Right atrium auricular region (tissue), 2 donors: ENCODE data around the gene GGT1. TPM values are rescaled to one million over a fixed set of nuclear protein-coding genes. Genes with fewer than 3 reads are reported as not detected.

Experiments used
- DNase-seq: peaks from one replicate; pipeline ENCODE4 v3.0.0-alpha.2; 2019; ENCODE audit warnings: low spot score
- H3K27ac ChIP-seq, 2 donors: fragments of 200-600 bp; sonication (generic); 1 replicate in 1 of 2; 2 replicates in 1 of 2; pipeline ENCODE4 v1.5.1; 2016 to 2019
- H3K27me3 ChIP-seq, 2 donors: fragments of 200-600 bp; sonication (generic); one replicate each; pipeline versions ENCODE4 v1.5.1 to v1.6.0; 2017 to 2019
- H3K36me3 ChIP-seq: fragments of 200-600 bp; sonication (generic); one replicate; pipeline ENCODE4 v1.5.1; 2016
- H3K4me1 ChIP-seq, 2 donors: fragments of 200-600 bp; sonication (generic); one replicate each; pipeline versions ENCODE4 v1.5.1 to v1.6.0; 2017 to 2019
- H3K4me3 ChIP-seq, 2 donors: fragments of 200-600 bp; sonication (generic); 1 replicate in 1 of 2; 2 replicates in 1 of 2; pipeline ENCODE4 v1.5.1; 2017 to 2019; ENCODE audit warnings: mild to moderate bottlenecking in 1 of 2, moderate library complexity in 1 of 2
- H3K9me3 ChIP-seq, 2 donors: fragments of 200-600 bp; sonication (generic); one replicate each; pipeline ENCODE4 v1.5.1; 2019
- total RNA-seq, 2 donors: library from RNA; depleted of rRNA; stranded (reverse); fragments of >200 nt; gene quantifications; one replicate each; pipeline ENCODE4 v1.1.0, GENCODE V29; 2016
- TF ChIP-seq, protein P1 (sequence below), 2 donors: fragments of 200-600 bp; sonication (generic); IDR thresholded peaks; one replicate each; pipeline ENCODE4 v1.5.1; 2019; ENCODE audit warnings: antibody characterized with exemption in 2 of 2

Gene GGT1
- total RNA-seq, 2 donors from 2014 or later: 0.98 to 1.7 TPM

DNA sequence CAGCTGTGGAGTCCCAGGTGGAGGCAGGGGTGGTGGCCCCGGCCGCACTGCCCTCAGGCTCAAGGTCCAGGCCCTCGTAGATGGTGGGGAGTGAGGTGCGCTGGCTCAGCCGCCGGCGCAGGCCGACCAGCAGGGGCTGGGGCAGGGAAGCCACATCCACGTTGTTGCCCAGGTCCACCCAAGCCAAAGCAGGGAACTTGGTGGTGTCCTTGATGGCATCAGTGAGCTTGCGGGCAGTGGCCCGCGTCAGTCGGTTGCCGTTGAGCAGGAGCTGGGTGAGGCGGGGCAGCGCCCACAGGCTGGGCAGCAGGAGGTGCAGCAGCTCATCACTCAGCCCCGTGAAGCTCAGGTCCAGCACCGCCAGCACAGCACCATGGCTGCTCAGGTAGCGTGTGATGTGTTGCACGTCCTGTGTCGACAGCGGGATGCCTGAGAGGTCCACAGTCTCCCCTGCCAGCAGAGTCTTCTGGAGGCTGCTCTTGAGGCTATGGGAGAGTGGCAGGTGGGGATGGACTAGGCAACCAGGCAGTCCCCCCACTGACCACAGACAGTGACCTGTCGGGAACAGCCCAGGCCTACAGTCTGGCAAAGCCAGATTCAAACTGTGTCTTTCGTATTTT, 17.0 kb upstream of the GGT1 start:
- peaks cover 14% of the 10 kb centered on the region for H3K36me3 ChIP-seq
- TF ChIP-seq, protein P1, sequence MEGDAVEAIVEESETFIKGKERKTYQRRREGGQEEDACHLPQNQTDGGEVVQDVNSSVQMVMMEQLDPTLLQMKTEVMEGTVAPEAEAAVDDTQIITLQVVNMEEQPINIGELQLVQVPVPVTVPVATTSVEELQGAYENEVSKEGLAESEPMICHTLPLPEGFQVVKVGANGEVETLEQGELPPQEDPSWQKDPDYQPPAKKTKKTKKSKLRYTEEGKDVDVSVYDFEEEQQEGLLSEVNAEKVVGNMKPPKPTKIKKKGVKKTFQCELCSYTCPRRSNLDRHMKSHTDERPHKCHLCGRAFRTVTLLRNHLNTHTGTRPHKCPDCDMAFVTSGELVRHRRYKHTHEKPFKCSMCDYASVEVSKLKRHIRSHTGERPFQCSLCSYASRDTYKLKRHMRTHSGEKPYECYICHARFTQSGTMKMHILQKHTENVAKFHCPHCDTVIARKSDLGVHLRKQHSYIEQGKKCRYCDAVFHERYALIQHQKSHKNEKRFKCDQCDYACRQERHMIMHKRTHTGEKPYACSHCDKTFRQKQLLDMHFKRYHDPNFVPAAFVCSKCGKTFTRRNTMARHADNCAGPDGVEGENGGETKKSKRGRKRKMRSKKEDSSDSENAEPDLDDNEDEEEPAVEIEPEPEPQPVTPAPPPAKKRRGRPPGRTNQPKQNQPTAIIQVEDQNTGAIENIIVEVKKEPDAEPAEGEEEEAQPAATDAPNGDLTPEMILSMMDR (IDR thresholded peaks at IDR 0.05): no peak
- no peaks in the 10 kb centered on the region for H3K27me3 ChIP-seq
- no peaks in the 10 kb centered on the region for H3K9me3 ChIP-seq
- no peak overlapping the region for H3K27ac ChIP-seq
- no peak overlapping the region for H3K4me3 ChIP-seq
- H3K4me1 ChIP-seq: peaks cover 0 to 24% of the 10 kb centered on the region in 2 donors
- DNase-seq: no peak

DNA sequence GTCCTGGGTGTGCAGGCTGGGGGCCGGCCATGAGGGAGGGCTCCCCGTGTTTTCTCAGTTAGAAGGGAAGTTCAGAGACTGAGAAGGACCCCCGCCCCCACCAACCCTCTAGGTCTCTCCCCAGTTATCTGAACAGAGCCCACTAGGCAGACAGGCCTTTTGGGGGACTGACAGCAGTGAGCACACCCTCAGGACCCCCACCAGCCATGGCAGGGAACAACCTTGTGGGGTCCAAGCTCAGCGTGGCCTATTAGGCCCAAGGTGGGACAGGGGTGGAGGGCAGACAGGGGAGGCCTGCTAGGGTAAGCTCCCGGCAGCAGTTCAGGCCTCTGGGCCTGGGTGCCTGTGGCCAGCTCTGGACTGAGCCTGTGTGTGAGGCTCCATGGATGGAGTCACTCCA, 15.7 kb upstream of the GGT1 start:
- peaks cover 14% of the 10 kb centered on the region for H3K36me3 ChIP-seq
- no peak for DNase-seq
- TF ChIP-seq, protein P1 (IDR thresholded peaks at IDR 0.05): no peak

DNA sequence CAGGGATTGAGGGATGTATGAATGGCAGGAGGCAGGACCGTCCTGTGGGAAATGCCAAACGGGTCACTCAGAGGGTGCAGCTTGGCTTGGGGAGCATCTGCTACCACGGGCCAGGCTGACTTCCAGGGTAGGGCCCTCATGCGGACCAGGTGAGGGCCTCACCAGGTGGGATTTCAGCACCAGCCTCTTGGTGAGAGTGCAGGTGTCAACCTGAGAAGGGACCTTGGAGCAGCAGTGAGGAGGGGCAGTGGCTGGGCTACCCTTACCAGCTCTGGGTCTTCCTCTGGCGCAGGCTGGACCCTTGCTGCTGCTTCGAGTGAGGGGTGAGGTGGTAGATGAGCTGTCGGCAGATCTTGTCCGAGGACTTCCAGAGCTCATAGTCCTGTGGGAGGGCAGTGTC, 15.0 kb upstream of the GGT1 start:
- DNase-seq: no peak

More for the DNA sequence above, 15.7 kb upstream of the GGT1 start:
- no peak overlapping the region for H3K4me3 ChIP-seq
- H3K9me3 ChIP-seq: no peaks in the 10 kb centered on the region
- peaks cover 0 to 31% of the 10 kb centered on the region in 2 donors for H3K4me1 ChIP-seq
- H3K27me3 ChIP-seq: no peaks in the 10 kb centered on the region
- no peak overlapping the region for H3K27ac ChIP-seq

DNA sequence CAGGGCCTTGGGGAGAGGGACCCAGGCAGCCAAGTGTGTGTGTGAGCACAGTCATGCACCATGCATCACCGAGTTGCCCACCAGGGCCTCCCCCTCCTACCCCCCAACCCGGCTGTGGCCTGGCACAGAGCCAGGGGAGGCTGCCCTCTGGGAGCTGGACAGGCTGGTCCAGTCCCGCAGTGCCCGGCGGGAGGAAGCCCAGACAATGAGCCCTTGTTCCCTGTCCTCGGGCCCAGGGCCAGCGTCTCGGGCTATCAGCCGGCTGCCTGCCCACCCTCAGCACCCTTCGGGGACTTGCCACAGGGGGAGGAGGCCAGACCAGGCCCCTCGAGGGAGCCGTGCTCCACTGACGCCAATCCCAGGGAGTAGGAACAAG, 14.6 kb upstream of the GGT1 start:
- Histone ChIP-seq H3K36me3 (peaks cover 14% of the 10 kb centered on the region), H3K4me3 (no peak overlapping the region), H3K4me1 (peaks cover 0 to 26% of the 10 kb centered on the region in 2 donors), H3K27ac (no peak overlapping the region), H3K9me3 (no peaks in the 10 kb centered on the region), H3K27me3 (no peaks in the 10 kb centered on the region)
- TF ChIP-seq, protein P1 (IDR thresholded peaks at IDR 0.05): no peak
- no peak for DNase-seq

More for the DNA sequence above, 15.0 kb upstream of the GGT1 start:
- Histone ChIP-seq H3K4me3 (no peak overlapping the region), H3K27ac (no peak overlapping the region), H3K4me1 (peaks cover 0 to 31% of the 10 kb centered on the region in 2 donors), H3K9me3 (no peaks in the 10 kb centered on the region), H3K27me3 (no peaks in the 10 kb centered on the region), H3K36me3 (peaks cover 14% of the 10 kb centered on the region)
- TF ChIP-seq, protein P1 (IDR thresholded peaks at IDR 0.05): no peak

DNA sequence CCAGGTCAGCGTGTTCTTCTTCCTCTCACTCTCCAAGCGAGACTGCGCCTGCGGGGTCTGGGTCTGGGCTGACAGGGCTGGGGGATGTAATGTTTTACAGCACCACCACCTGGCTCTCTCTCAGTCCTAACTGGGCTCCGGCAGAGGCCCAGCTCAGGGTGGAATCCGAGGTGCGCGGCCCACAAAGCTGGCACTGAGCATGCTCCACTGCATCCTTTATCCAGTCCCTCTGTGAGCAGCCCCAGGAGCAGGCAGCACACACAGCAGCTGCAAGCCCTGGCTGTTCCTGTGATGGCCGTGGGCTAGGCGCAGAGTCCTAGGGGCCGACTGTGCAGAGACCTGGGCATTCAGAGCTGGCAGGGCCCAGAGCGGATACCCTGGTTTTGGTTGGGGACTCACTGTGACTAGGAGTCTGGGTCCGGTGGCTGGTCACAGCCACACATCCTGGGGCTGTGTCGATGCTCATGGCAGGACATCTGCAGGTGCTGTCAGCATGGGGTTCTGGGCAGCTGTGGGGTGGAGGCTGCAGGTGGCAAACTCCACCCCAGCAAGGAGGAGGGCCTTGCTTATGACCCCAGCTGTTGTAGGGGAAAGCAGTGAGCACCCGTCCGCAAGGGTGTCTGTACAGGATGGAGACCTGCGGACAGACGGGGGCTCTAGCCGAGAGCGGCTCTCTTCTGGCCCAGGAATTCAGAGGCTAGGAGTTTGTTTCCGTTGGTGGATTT, 14.1 kb upstream of the GGT1 start:
- DNase-seq: no peak
- Histone ChIP-seq H3K4me1 (peaks cover 0 to 21% of the 10 kb centered on the region in 2 donors), H3K9me3 (no peaks in the 10 kb centered on the region), H3K4me3 (no peak overlapping the region), H3K27ac (no peak overlapping the region), H3K36me3 (peaks cover 14% of the 10 kb centered on the region), H3K27me3 (no peaks in the 10 kb centered on the region)
- TF ChIP-seq, protein P1 (IDR thresholded peaks at IDR 0.05): no peak
